ENCODE results near the gene XPNPEP1.

XPNPEP1 gene

GRCh38 chr10:109898666-109899355 lies 24.5 kb downstream of the XPNPEP1 start:
- Mint-ChIP-seq H3K27me3 (no peaks in the 10 kb centered on the region), H3K27ac (peak overlapping the region; percentile 39), H3K4me3 (no peak overlapping the region), H3K36me3 (ENCODE audit: low read depth) (peaks cover 43% of the 10 kb centered on the region), H3K9me3 (no peaks in the 10 kb centered on the region), H3K4me1 (peaks cover 47% of the 10 kb centered on the region)
- DNase-seq (no peak), ATAC-seq (no peak)

- H3K36me3 Mint-ChIP-seq (ENCODE audit: low read depth), result peaks cover 43% of the 10 kb centered on the region
- H3K27ac Mint-ChIP-seq, result no peak overlapping the region
- ATAC-seq (no peak), DNase-seq (no peak)
- peaks cover 45% of the 10 kb centered on the region for H3K4me1 Mint-ChIP-seq
- no peaks in the 10 kb centered on the region for H3K27me3 Mint-ChIP-seq
- H3K9me3 Mint-ChIP-seq, result no peaks in the 10 kb centered on the region
- no peak overlapping the region for H3K4me3 Mint-ChIP-seq
Measured at GRCh38 chr10:109898007-109898406, 25.3 kb downstream of the XPNPEP1 start.

- H3K27me3 Mint-ChIP-seq, result no peaks in the 10 kb centered on the region
- DNase-seq (no peak), ATAC-seq (no peak)
- no peaks in the 10 kb centered on the region for H3K9me3 Mint-ChIP-seq
- H3K4me3 Mint-ChIP-seq, result no peak overlapping the region
- no peak overlapping the region for H3K27ac Mint-ChIP-seq
- peaks cover 43% of the 10 kb centered on the region for H3K36me3 Mint-ChIP-seq (ENCODE audit: low read depth)
- H3K4me1 Mint-ChIP-seq, result peaks cover 49% of the 10 kb centered on the region
Measured at GRCh38 chr10:109895848-109896247, 27.5 kb downstream of the XPNPEP1 start.

- H3K27me3 Mint-ChIP-seq, result no peaks in the 10 kb centered on the region
- no peak overlapping the region for H3K27ac Mint-ChIP-seq
- no peak overlapping the region for H3K4me3 Mint-ChIP-seq
- peaks cover 42% of the 10 kb centered on the region for H3K36me3 Mint-ChIP-seq (ENCODE audit: low read depth)
- no peaks in the 10 kb centered on the region for H3K9me3 Mint-ChIP-seq
- ATAC-seq (no peak), DNase-seq (no peak)
- H3K4me1 Mint-ChIP-seq, result peaks cover 44% of the 10 kb centered on the region
Measured at GRCh38 chr10:109895095-109895818, 28.1 kb downstream of the XPNPEP1 start.

GRCh38 chr10:109894516-109894915 lies 28.8 kb downstream of the XPNPEP1 start:
- ATAC-seq (no peak), DNase-seq (no peak)
- Mint-ChIP-seq H3K36me3 (ENCODE audit: low read depth) (peaks cover 36% of the 10 kb centered on the region), H3K9me3 (no peaks in the 10 kb centered on the region), H3K4me1 (peaks cover 41% of the 10 kb centered on the region), H3K27me3 (no peaks in the 10 kb centered on the region), H3K4me3 (no peak overlapping the region), H3K27ac (no peak overlapping the region)

- H3K9me3 Mint-ChIP-seq, result no peaks in the 10 kb centered on the region
- DNase-seq, result no peak
- no peak overlapping the region for H3K4me3 Mint-ChIP-seq
- no peak for ATAC-seq
- H3K36me3 Mint-ChIP-seq (ENCODE audit: low read depth), result peaks cover 29% of the 10 kb centered on the region
- H3K27me3 Mint-ChIP-seq, result no peaks in the 10 kb centered on the region
- H3K4me1 Mint-ChIP-seq, result peaks cover 33% of the 10 kb centered on the region
- H3K27ac Mint-ChIP-seq, result no peak overlapping the region
Measured at GRCh38 chr10:109893386-109893785, 29.9 kb downstream of the XPNPEP1 start.

GRCh38 chr10:109892931-109893330 lies 30.4 kb downstream of the XPNPEP1 start:
- Mint-ChIP-seq H3K36me3 (ENCODE audit: low read depth) (peaks cover 29% of the 10 kb centered on the region), H3K27me3 (no peaks in the 10 kb centered on the region), H3K27ac (no peak overlapping the region), H3K4me1 (peaks cover 33% of the 10 kb centered on the region), H3K4me3 (no peak overlapping the region), H3K9me3 (no peaks in the 10 kb centered on the region)
- no peak for DNase-seq
- peak; percentile 56 for ATAC-seq

GRCh38 chr10:109892117-109892516 lies 31.2 kb downstream of the XPNPEP1 start:
- Mint-ChIP-seq H3K36me3 (ENCODE audit: low read depth) (peaks cover 22% of the 10 kb centered on the region), H3K27me3 (no peaks in the 10 kb centered on the region), H3K9me3 (no peaks in the 10 kb centered on the region), H3K4me1 (peaks cover 36% of the 10 kb centered on the region), H3K27ac (peak overlapping the region; percentile 37), H3K4me3 (no peak overlapping the region)
- ATAC-seq, result no peak
- no peak for DNase-seq

GRCh38 chr10:109891105-109891504 lies 32.2 kb downstream of the XPNPEP1 start:
- peaks cover 45% of the 10 kb centered on the region for H3K4me1 Mint-ChIP-seq
- peak overlapping the region; percentile 43 for H3K27ac Mint-ChIP-seq
- H3K36me3 Mint-ChIP-seq (ENCODE audit: low read depth), result peaks cover 25% of the 10 kb centered on the region
- no peaks in the 10 kb centered on the region for H3K27me3 Mint-ChIP-seq
- no peaks in the 10 kb centered on the region for H3K9me3 Mint-ChIP-seq
- ATAC-seq (no peak), DNase-seq (no peak)
- H3K4me3 Mint-ChIP-seq, result no peak overlapping the region

- no peak overlapping the region for H3K27ac Mint-ChIP-seq
- H3K9me3 Mint-ChIP-seq, result no peaks in the 10 kb centered on the region
- ATAC-seq (no peak), DNase-seq (no peak)
- H3K4me1 Mint-ChIP-seq, result peaks cover 41% of the 10 kb centered on the region
- H3K27me3 Mint-ChIP-seq, result no peaks in the 10 kb centered on the region
- no peak overlapping the region for H3K4me3 Mint-ChIP-seq
- peaks cover 33% of the 10 kb centered on the region for H3K36me3 Mint-ChIP-seq (ENCODE audit: low read depth)
Measured at GRCh38 chr10:109889867-109890266, 33.4 kb downstream of the XPNPEP1 start.

- no peak for DNase-seq
- H3K4me1 Mint-ChIP-seq, result peaks cover 38% of the 10 kb centered on the region
- H3K4me3 Mint-ChIP-seq, result no peak overlapping the region
- no peak overlapping the region for H3K27ac Mint-ChIP-seq
- no peaks in the 10 kb centered on the region for H3K9me3 Mint-ChIP-seq
- peaks cover 51% of the 10 kb centered on the region for H3K36me3 Mint-ChIP-seq (ENCODE audit: low read depth)
- H3K27me3 Mint-ChIP-seq, result no peaks in the 10 kb centered on the region
- ATAC-seq, result no peak
Measured at GRCh38 chr10:109887776-109888175, 35.5 kb downstream of the XPNPEP1 start.

GRCh38 chr10:109887243-109887642 lies 36.1 kb downstream of the XPNPEP1 start:
- no peak for DNase-seq
- Mint-ChIP-seq H3K4me1 (peaks cover 35% of the 10 kb centered on the region), H3K4me3 (no peak overlapping the region), H3K27me3 (no peaks in the 10 kb centered on the region), H3K36me3 (ENCODE audit: low read depth) (peaks cover 52% of the 10 kb centered on the region), H3K9me3 (no peaks in the 10 kb centered on the region), H3K27ac (peak overlapping the region; percentile 20)
- no peak for ATAC-seq

GRCh38 chr10:109886781-109887140 lies 36.5 kb downstream of the XPNPEP1 start:
- DNase-seq (no peak), ATAC-seq (peak; percentile 73)
- Mint-ChIP-seq H3K4me1 (peaks cover 30% of the 10 kb centered on the region), H3K36me3 (ENCODE audit: low read depth) (peaks cover 50% of the 10 kb centered on the region), H3K9me3 (no peaks in the 10 kb centered on the region), H3K4me3 (no peak overlapping the region), H3K27ac (peak overlapping the region; percentile 20), H3K27me3 (no peaks in the 10 kb centered on the region)

- H3K36me3 Mint-ChIP-seq (ENCODE audit: low read depth), result peaks cover 46% of the 10 kb centered on the region
- H3K9me3 Mint-ChIP-seq, result no peaks in the 10 kb centered on the region
- H3K4me1 Mint-ChIP-seq, result peaks cover 28% of the 10 kb centered on the region
- H3K4me3 Mint-ChIP-seq, result no peak overlapping the region
- ATAC-seq (peak; percentile 16), DNase-seq (no peak)
- peak overlapping the region; percentile 20 for H3K27ac Mint-ChIP-seq
- H3K27me3 Mint-ChIP-seq, result no peaks in the 10 kb centered on the region
Measured at GRCh38 chr10:109886037-109886780, 37.1 kb downstream of the XPNPEP1 start.

All from activated naive CD8-positive, alpha-beta T cell treated with anti-CD3 and anti-CD28 coated beads, Interleukin-2, amount 50 U/mL, for 24 hours (primary cell).